HepG2 (cell line): Measurements from ENCODE around the gene ITIH1. TPM values are rescaled to one million over a fixed set of nuclear protein-coding genes. Genes with fewer than 3 reads are reported as not detected.

Experiments used
- ARNT ChIP-seq: fragments of 450-650 bp; IDR thresholded peaks from 2 replicates; pipeline ENCODE4 v1.6.1; 2017
- DNMT1 ChIP-seq: sonication (generic); formaldehyde crosslinking; IDR thresholded peaks from 2 replicates; pipeline ENCODE4 v1.5.1; 2020; ENCODE audit warnings: mild to moderate bottlenecking, missing genetic modification reagents
- GMEB1 ChIP-seq: sonication (generic); formaldehyde crosslinking; IDR thresholded peaks from 2 replicates; pipeline ENCODE4 v1.5.1; 2020; ENCODE audit warnings: missing genetic modification reagents, mild to moderate bottlenecking, borderline replicate concordance
- IRF2 ChIP-seq: IDR thresholded peaks from 2 replicates; pipeline ENCODE4 v1.6.1; 2018; ENCODE audit warnings: missing genetic modification reagents, missing compliant biosample characterization
- JARID2 ChIP-seq: sonication (generic); formaldehyde crosslinking; IDR thresholded peaks from 2 replicates; pipeline ENCODE4 v1.8.1; 2023; ENCODE audit warnings: missing genetic modification reagents, inconsistent platforms; ENCODE audit not compliant: insufficient replicate concordance
- LCORL ChIP-seq, 2 experiments: fragments of 450-650 bp in 1 of 2; sonication (generic) in 1 of 2; formaldehyde crosslinking in 1 of 2; IDR thresholded peaks; 2 replicates each; pipeline versions ENCODE4 v1.5.0 to v1.6.1; 2017 to 2020; ENCODE audit warnings: antibody characterized with exemption in 1 of 2, missing genetic modification reagents in 1 of 2
- MTERF4 ChIP-seq: sonication (generic); formaldehyde crosslinking; IDR thresholded peaks from 2 replicates; pipeline ENCODE4 v1.8.0; 2023; ENCODE audit warnings: mild to moderate bottlenecking, missing genetic modification reagents
- NONO ChIP-seq, 2 experiments: fragments of 450-650 bp in 1 of 2; sonication (generic) in 1 of 2; formaldehyde crosslinking in 1 of 2; IDR thresholded peaks in 1 of 2; conservative IDR thresholded peaks in 1 of 2; 2 replicates each; pipeline versions ENCODE4 v1.6.1 to v1.8.0; 2017 to 2022; ENCODE audit warnings: mild to moderate bottlenecking in 1 of 2, missing genetic modification reagents in 1 of 2, moderate library complexity in 1 of 2
- NR2F1 ChIP-seq, 2 experiments: fragments of 450-650 bp in 1 of 2; formaldehyde crosslinking in 1 of 2; IDR thresholded peaks; 2 replicates each; pipeline versions ENCODE4 v1.5.0 to v1.6.1; 2016 to 2020; ENCODE audit warnings: mild to moderate bottlenecking in 1 of 2, missing compliant biosample characterization in 1 of 2, missing genetic modification reagents in 1 of 2, moderate library complexity in 1 of 2
- NR2F6 ChIP-seq, 2 experiments: IDR thresholded peaks; 2 replicates each; pipeline ENCODE4 v1.6.1; 2016; ENCODE audit warnings: antibody characterized with exemption in 1 of 2, mild to moderate bottlenecking in 1 of 2
- RARG ChIP-seq: sonication (generic); formaldehyde crosslinking; IDR thresholded peaks from 2 replicates; pipeline ENCODE4 v1.4.0; 2020; ENCODE audit warnings: low read depth, mild to moderate bottlenecking, missing genetic modification reagents
- REL ChIP-seq: sonication (generic); formaldehyde crosslinking; conservative IDR thresholded peaks from 2 replicates; pipeline ENCODE4 v1.8.0; 2022; ENCODE audit warnings: mild to moderate bottlenecking, missing genetic modification reagents, moderate library complexity
- STAT5B ChIP-seq: sonication (generic); formaldehyde crosslinking; IDR thresholded peaks from 2 replicates; pipeline ENCODE4 v1.4.0; 2020; ENCODE audit warnings: missing genetic modification reagents
- ZNF12 ChIP-seq: sonication (generic); formaldehyde crosslinking; IDR thresholded peaks from 2 replicates; pipeline ENCODE4 v1.5.0; 2020; ENCODE audit warnings: missing genetic modification reagents
- ZNF543 ChIP-seq: sonication (generic); formaldehyde crosslinking; IDR thresholded peaks from 2 replicates; pipeline ENCODE4 v1.4.0; 2020; ENCODE audit warnings: mild to moderate bottlenecking, missing genetic modification reagents
- polyA plus RNA-seq, 8 experiments: library from polyadenylated mRNA; depleted of rRNA in 3 of 8; stranded (reverse) in 7 of 8; unstranded in 1 of 8; fragments of >200 nt; fragmentation: Illumina TruSeq in 4 of 8; extraction: Trizol in 4 of 8; gene quantifications; 2 replicates each; pipeline versions ENCODE4 v1.2.1 to v1.2.3, GENCODE V29; 2011 to 2016; ENCODE audit warnings: low read depth in 4 of 8, missing spikeins in 1 of 8, mixed read lengths in 1 of 8; ENCODE audit not compliant: insufficient read depth in 1 of 8
- total RNA-seq, 5 experiments: library from RNA; depleted of rRNA; stranded (reverse); fragments of >200 nt; fragmentation: Illumina TruSeq; extraction: Trizol; gene quantifications; 2 replicates each; pipeline ENCODE4 v1.2.3, GENCODE V29; 2016; ENCODE audit warnings: low read depth in 1 of 5
- TF ChIP-seq, protein P1 (sequence below): sonication (generic); formaldehyde crosslinking; IDR thresholded peaks from 2 replicates; pipeline ENCODE4 v1.4.0; 2020; ENCODE audit warnings: missing genetic modification reagents
- TF ChIP-seq, protein P2 (sequence below): sonication (generic); formaldehyde crosslinking; IDR thresholded peaks from 2 replicates; pipeline ENCODE4 v1.5.1; 2020; ENCODE audit warnings: missing genetic modification reagents, mild to moderate bottlenecking, borderline replicate concordance
- TF ChIP-seq, protein P3 (sequence below): sonication (generic); formaldehyde crosslinking; conservative IDR thresholded peaks from 2 replicates; pipeline ENCODE4 v1.5.0; 2020; ENCODE audit warnings: missing genetic modification reagents

Gene ITIH1
- total and polyA plus RNA-seq, 2 of the 13 experiments (the other 11 are each of a cell fraction or from before 2014, with no cell fraction given), result 12.3 to 19.6 TPM

GRCh38 chr3:52792413-52792812 lies 15.0 kb downstream of the ITIH1 start (continued):
- TF ChIP-seq, protein P1, sequence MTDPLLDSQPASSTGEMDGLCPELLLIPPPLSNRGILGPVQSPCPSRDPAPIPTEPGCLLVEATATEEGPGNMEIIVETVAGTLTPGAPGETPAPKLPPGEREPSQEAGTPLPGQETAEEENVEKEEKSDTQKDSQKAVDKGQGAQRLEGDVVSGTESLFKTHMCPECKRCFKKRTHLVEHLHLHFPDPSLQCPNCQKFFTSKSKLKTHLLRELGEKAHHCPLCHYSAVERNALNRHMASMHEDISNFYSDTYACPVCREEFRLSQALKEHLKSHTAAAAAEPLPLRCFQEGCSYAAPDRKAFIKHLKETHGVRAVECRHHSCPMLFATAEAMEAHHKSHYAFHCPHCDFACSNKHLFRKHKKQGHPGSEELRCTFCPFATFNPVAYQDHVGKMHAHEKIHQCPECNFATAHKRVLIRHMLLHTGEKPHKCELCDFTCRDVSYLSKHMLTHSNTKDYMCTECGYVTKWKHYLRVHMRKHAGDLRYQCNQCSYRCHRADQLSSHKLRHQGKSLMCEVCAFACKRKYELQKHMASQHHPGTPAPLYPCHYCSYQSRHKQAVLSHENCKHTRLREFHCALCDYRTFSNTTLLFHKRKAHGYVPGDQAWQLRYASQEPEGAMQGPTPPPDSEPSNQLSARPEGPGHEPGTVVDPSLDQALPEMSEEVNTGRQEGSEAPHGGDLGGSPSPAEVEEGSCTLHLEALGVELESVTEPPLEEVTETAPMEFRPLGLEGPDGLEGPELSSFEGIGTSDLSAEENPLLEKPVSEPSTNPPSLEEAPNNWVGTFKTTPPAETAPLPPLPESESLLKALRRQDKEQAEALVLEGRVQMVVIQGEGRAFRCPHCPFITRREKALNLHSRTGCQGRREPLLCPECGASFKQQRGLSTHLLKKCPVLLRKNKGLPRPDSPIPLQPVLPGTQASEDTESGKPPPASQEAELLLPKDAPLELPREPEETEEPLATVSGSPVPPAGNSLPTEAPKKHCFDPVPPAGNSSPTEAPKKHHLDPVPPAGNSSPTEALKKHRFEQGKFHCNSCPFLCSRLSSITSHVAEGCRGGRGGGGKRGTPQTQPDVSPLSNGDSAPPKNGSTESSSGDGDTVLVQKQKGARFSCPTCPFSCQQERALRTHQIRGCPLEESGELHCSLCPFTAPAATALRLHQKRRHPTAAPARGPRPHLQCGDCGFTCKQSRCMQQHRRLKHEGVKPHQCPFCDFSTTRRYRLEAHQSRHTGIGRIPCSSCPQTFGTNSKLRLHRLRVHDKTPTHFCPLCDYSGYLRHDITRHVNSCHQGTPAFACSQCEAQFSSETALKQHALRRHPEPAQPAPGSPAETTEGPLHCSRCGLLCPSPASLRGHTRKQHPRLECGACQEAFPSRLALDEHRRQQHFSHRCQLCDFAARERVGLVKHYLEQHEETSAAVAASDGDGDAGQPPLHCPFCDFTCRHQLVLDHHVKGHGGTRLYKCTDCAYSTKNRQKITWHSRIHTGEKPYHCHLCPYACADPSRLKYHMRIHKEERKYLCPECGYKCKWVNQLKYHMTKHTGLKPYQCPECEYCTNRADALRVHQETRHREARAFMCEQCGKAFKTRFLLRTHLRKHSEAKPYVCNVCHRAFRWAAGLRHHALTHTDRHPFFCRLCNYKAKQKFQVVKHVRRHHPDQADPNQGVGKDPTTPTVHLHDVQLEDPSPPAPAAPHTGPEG (CRISPR knock-in tag), result no peak
- TF ChIP-seq IRF2 (CRISPR knock-in tag), result peak; percentile 17; the same call in 1 of the 2 replicates
- TF ChIP-seq RARG (CRISPR knock-in tag), result no peak
- TF ChIP-seq GMEB1, result no peak
- TF ChIP-seq, protein P2, sequence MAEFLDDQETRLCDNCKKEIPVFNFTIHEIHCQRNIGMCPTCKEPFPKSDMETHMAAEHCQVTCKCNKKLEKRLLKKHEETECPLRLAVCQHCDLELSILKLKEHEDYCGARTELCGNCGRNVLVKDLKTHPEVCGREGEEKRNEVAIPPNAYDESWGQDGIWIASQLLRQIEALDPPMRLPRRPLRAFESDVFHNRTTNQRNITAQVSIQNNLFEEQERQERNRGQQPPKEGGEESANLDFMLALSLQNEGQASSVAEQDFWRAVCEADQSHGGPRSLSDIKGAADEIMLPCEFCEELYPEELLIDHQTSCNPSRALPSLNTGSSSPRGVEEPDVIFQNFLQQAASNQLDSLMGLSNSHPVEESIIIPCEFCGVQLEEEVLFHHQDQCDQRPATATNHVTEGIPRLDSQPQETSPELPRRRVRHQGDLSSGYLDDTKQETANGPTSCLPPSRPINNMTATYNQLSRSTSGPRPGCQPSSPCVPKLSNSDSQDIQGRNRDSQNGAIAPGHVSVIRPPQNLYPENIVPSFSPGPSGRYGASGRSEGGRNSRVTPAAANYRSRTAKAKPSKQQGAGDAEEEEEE, result 0 out of 2 replicates have a peak, but pooled peaks have one; percentile 51
- TF ChIP-seq REL (CRISPR knock-in tag), result no peak
- TF ChIP-seq NR2F6 (IDR thresholded peaks at IDR 0.05), result no peak
- 0 out of 2 replicates have a peak, but pooled peaks have one; percentile 28 for TF ChIP-seq NR2F6 (CRISPR knock-in tag; IDR thresholded peaks at IDR 0.05)
- TF ChIP-seq DNMT1 (CRISPR knock-in tag), result no peak
- no peak for TF ChIP-seq STAT5B (CRISPR knock-in tag)
- TF ChIP-seq, protein P3, sequence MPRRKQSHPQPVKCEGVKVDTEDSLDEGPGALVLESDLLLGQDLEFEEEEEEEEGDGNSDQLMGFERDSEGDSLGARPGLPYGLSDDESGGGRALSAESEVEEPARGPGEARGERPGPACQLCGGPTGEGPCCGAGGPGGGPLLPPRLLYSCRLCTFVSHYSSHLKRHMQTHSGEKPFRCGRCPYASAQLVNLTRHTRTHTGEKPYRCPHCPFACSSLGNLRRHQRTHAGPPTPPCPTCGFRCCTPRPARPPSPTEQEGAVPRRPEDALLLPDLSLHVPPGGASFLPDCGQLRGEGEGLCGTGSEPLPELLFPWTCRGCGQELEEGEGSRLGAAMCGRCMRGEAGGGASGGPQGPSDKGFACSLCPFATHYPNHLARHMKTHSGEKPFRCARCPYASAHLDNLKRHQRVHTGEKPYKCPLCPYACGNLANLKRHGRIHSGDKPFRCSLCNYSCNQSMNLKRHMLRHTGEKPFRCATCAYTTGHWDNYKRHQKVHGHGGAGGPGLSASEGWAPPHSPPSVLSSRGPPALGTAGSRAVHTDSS, result no peak
- TF ChIP-seq ZNF543 (CRISPR knock-in tag), result no peak
- TF ChIP-seq NONO (IDR thresholded peaks at IDR 0.05), result no peak
- no peak; the same call in 1 of the 2 replicates for TF ChIP-seq NONO (CRISPR knock-in tag; conservative IDR thresholded peaks at IDR 0.05)
- TF ChIP-seq NR2F1 (CRISPR knock-in tag; IDR thresholded peaks at IDR 0.05), result no peak
- TF ChIP-seq ARNT, result no peak
- no peak for TF ChIP-seq ZNF12 (CRISPR knock-in tag)
- TF ChIP-seq LCORL (IDR thresholded peaks at IDR 0.05), result no peak
- peak; percentile 84 for TF ChIP-seq LCORL (CRISPR knock-in tag; IDR thresholded peaks at IDR 0.05)
- TF ChIP-seq JARID2 (CRISPR knock-in tag), result no peak
- no peak for TF ChIP-seq MTERF4 (CRISPR knock-in tag)
